DND-41 (cell line): Measurements from ENCODE around the gene MEIS3.
A peak's percentile ranks its signal among the peaks of the same experiment; 100 is the strongest.

Experiments used
- ATAC-seq: fragments of 200-7000 bp; cut with Tn5 transposase; 3 replicates; pipeline ENCODE4 v1.9.1; 2021; ENCODE audit warnings: low read depth; ENCODE audit not compliant: insufficient read depth
- DNase-seq: peaks from one replicate; pipeline ENCODE4 v3.0.0-alpha.2; 2020
- H2AFZ ChIP-seq: 2 replicates; pipeline ENCODE4 v1.6.0; 2012; ENCODE audit warnings: low read depth, low read length
- H3K27ac ChIP-seq: 2 replicates; pipeline ENCODE4 v1.5.1; 2012; ENCODE audit warnings: low read length, inconsistent platforms
- H3K27me3 ChIP-seq: fragments of 200-600 bp; sonication (generic); 2 replicates; pipeline ENCODE4 v1.6.0; 2012; ENCODE audit warnings: low read length, mild to moderate bottlenecking, inconsistent platforms; ENCODE audit not compliant: insufficient read depth, poor library complexity
- H3K36me3 ChIP-seq: 2 replicates; pipeline ENCODE4 v1.5.1; 2012; ENCODE audit warnings: low read length, inconsistent platforms; ENCODE audit not compliant: insufficient read depth
- H3K4me1 ChIP-seq: 2 replicates; pipeline ENCODE4 v1.5.1; 2012; ENCODE audit warnings: mild to moderate bottlenecking, low read length; ENCODE audit not compliant: insufficient read depth
- H3K4me2 ChIP-seq: 2 replicates; pipeline ENCODE4 v1.6.0; 2012; ENCODE audit warnings: mild to moderate bottlenecking, moderate library complexity, low read length, inconsistent platforms; ENCODE audit not compliant: insufficient read depth
- H3K4me3 ChIP-seq, 2 experiments: fragments of 200-600 bp in 1 of 2; shearing (Covaris generic) in 1 of 2; 2 replicates each; pipeline ENCODE4 v1.5.1; 2012 to 2016; ENCODE audit warnings: inconsistent platforms in 2 of 2, low read length in 2 of 2, mild to moderate bottlenecking in 2 of 2, low read depth in 1 of 2, moderate library complexity in 1 of 2
- H3K79me2 ChIP-seq: 2 replicates; pipeline ENCODE4 v1.6.0; 2012; ENCODE audit warnings: low read length, inconsistent platforms; ENCODE audit not compliant: insufficient read depth
- H3K9ac ChIP-seq: 2 replicates; pipeline ENCODE4 v1.6.0; 2012; ENCODE audit warnings: low read depth, mild to moderate bottlenecking, inconsistent platforms, low read length, moderate library complexity
- H3K9me3 ChIP-seq: 2 replicates; pipeline ENCODE4 v1.5.1; 2012; ENCODE audit warnings: low read length, moderate library complexity, mild to moderate bottlenecking, inconsistent platforms; ENCODE audit not compliant: insufficient read depth, severe bottlenecking
- H4K20me1 ChIP-seq: 2 replicates; pipeline ENCODE4 v1.6.0; 2012; ENCODE audit warnings: low read length; ENCODE audit not compliant: insufficient read depth
- CTCF ChIP-seq: IDR thresholded peaks from 2 replicates; pipeline ENCODE4 v1.5.1; 2012; ENCODE audit warnings: borderline replicate concordance, low read length, moderate library complexity, mild to moderate bottlenecking; ENCODE audit not compliant: poor library complexity, severe bottlenecking; ENCODE audit errors: extremely low read depth
- EZH2 ChIP-seq: IDR thresholded peaks from 3 replicates; pipeline ENCODE4 v1.6.1; 2012; ENCODE audit warnings: borderline replicate concordance, low read depth, mild to moderate bottlenecking, moderate library complexity, low read length, inconsistent platforms; ENCODE audit not compliant: severe bottlenecking

MEIS3 gene

GRCh38 chr19:47432091-47432490 lies 12.8 kb upstream of the MEIS3 start:
- no peak overlapping the region for H3K4me2 ChIP-seq

GRCh38 chr19:47430041-47430802 lies 10.9 kb upstream of the MEIS3 start:
- H3K79me2 ChIP-seq = no peaks in the 10 kb centered on the region
- TF ChIP-seq CTCF = no peak
- TF ChIP-seq EZH2 = no peak
- H2AFZ ChIP-seq = no peak overlapping the region
- no peak for DNase-seq
- no peaks in the 10 kb centered on the region for H3K36me3 ChIP-seq
- ATAC-seq = no peak
- no peak overlapping the region for H3K9ac ChIP-seq
- no peak overlapping the region for H3K4me3 ChIP-seq
- H3K27ac ChIP-seq = no peak overlapping the region
- no peaks in the 10 kb centered on the region for H3K27me3 ChIP-seq
- H3K4me2 ChIP-seq = no peak overlapping the region
- peaks cover 26% of the 10 kb centered on the region for H3K4me1 ChIP-seq
- H4K20me1 ChIP-seq = peaks cover 7% of the 10 kb centered on the region; the same call in 1 of the 2 replicates
- H3K9me3 ChIP-seq = no peaks in the 10 kb centered on the region

More at GRCh38 chr19:47432091-47432490, 12.8 kb upstream of the MEIS3 start:
- H3K27me3 ChIP-seq = no peaks in the 10 kb centered on the region
- peaks cover 17% of the 10 kb centered on the region for H4K20me1 ChIP-seq
- no peaks in the 10 kb centered on the region for H3K79me2 ChIP-seq
- H2AFZ ChIP-seq = no peak overlapping the region
- DNase-seq = no peak
- H3K27ac ChIP-seq = no peak overlapping the region
- H3K36me3 ChIP-seq = no peaks in the 10 kb centered on the region
- no peaks in the 10 kb centered on the region for H3K9me3 ChIP-seq
- ATAC-seq = no peak
- H3K4me3 ChIP-seq = no peak overlapping the region
- H3K4me1 ChIP-seq = peaks cover 33% of the 10 kb centered on the region
- no peak overlapping the region for H3K9ac ChIP-seq
- TF ChIP-seq EZH2 (no peak), CTCF (no peak)

- Histone ChIP-seq H3K9ac (no peak overlapping the region), H3K9me3 (no peaks in the 10 kb centered on the region), H3K27me3 (no peaks in the 10 kb centered on the region), H3K4me1 (peaks cover 21% of the 10 kb centered on the region), H2AFZ (no peak overlapping the region), H4K20me1 (peaks cover 7% of the 10 kb centered on the region; the same call in 1 of the 2 replicates), H3K4me3 (no peak overlapping the region), H3K4me2 (peak overlapping the region; percentile 59; the same call in 1 of the 2 replicates), H3K36me3 (no peaks in the 10 kb centered on the region), H3K27ac (no peak overlapping the region), H3K79me2 (no peaks in the 10 kb centered on the region)
- TF ChIP-seq EZH2 (no peak), CTCF (no peak)
- DNase-seq (no peak), ATAC-seq (no peak)
These were observed 9.9 kb upstream of the MEIS3 start for GRCh38 chr19:47429140-47429793.
